ENCODE measurements around the gene NEU4. TPM values are rescaled to one million over a fixed set of nuclear protein-coding genes. Genes with fewer than 3 reads are reported as not detected.
"Not testable (repeated sequence)": the region's sequence is repeated elsewhere in the genome, so short reads cannot be mapped to it uniquely, and the experiment has no call there.

Gene NEU4
- total RNA-seq, 1 donor from 2014 or later: not detected

GRCh38 chr2:241797441-241798080 is 11.4 kb upstream of the NEU4 start:
- no peak for TF ChIP-seq CTCF (IDR thresholded peaks at IDR 0.05; ENCODE audit: insufficient read depth, low read length, severe bottlenecking)
- FAIRE-seq: no peak
- Histone ChIP-seq H3K36me3 (ENCODE audit: control insufficient read depth, insufficient read depth, low read length) (no peaks in the 10 kb centered on the region), H3K4me3 (ENCODE audit: low read depth, low read length) (no peak overlapping the region), H3K27me3 (ENCODE audit: control insufficient read depth, insufficient read depth, low read length) (no peaks in the 10 kb centered on the region)
- DNase-seq (ENCODE audit: low read depth): no peak

GRCh38 chr2:241798081-241798630 is 10.8 kb upstream of the NEU4 start:
- no peak for FAIRE-seq
- no peak for DNase-seq (ENCODE audit: low read depth)
- Histone ChIP-seq H3K36me3 (ENCODE audit: control insufficient read depth, insufficient read depth, low read length) (no peaks in the 10 kb centered on the region), H3K27me3 (ENCODE audit: control insufficient read depth, insufficient read depth, low read length) (no peaks in the 10 kb centered on the region), H3K4me3 (ENCODE audit: low read depth, low read length) (no peak overlapping the region)
- no peak for TF ChIP-seq CTCF (IDR thresholded peaks at IDR 0.05; ENCODE audit: insufficient read depth, low read length, severe bottlenecking)

- no peak for DNase-seq (ENCODE audit: low read depth)
- no peak for FAIRE-seq
- Histone ChIP-seq H3K4me3 (ENCODE audit: low read depth, low read length) (no peak overlapping the region), H3K36me3 (ENCODE audit: control insufficient read depth, insufficient read depth, low read length) (no peaks in the 10 kb centered on the region), H3K27me3 (ENCODE audit: control insufficient read depth, insufficient read depth, low read length) (no peaks in the 10 kb centered on the region)
- no peak for TF ChIP-seq CTCF (IDR thresholded peaks at IDR 0.05; ENCODE audit: insufficient read depth, low read length, severe bottlenecking)
Observed at GRCh38 chr2:241798631-241799521, 10.1 kb upstream of the NEU4 start.

- DNase-seq (ENCODE audit: low read depth) (no peak), FAIRE-seq (no peak)
- no peak for TF ChIP-seq CTCF (IDR thresholded peaks at IDR 0.05; ENCODE audit: insufficient read depth, low read length, severe bottlenecking)
- peaks cover 7% of the 10 kb centered on the region for H3K27me3 ChIP-seq (ENCODE audit: control insufficient read depth, insufficient read depth, low read length)
- H3K36me3 ChIP-seq (ENCODE audit: control insufficient read depth, insufficient read depth, low read length): no peaks in the 10 kb centered on the region
- H3K4me3 ChIP-seq (ENCODE audit: low read depth, low read length): no peak overlapping the region
Observed at GRCh38 chr2:241799522-241800197, 9.3 kb upstream of the NEU4 start.

- H3K27me3 ChIP-seq (ENCODE audit: control insufficient read depth, insufficient read depth, low read length); H3K36me3 ChIP-seq (ENCODE audit: control insufficient read depth, insufficient read depth, low read length); H3K4me3 ChIP-seq (ENCODE audit: low read depth, low read length); DNase-seq (ENCODE audit: low read depth): not testable (repeated sequence)
- peak; percentile 88 for FAIRE-seq
Observed at GRCh38 chr2:241800198-241800903, 8.6 kb upstream of the NEU4 start.

Data from bronchial epithelial cell (primary cell).